Breast epithelium (tissue), 4 donors: Measurements from ENCODE around the gene PTPRN2. TPM values are rescaled to one million over a fixed set of nuclear protein-coding genes. Genes with fewer than 3 reads are reported as not detected.

Source experiments
- DNase-seq, 2 donors: peaks; one replicate each; pipeline ENCODE4 v3.0.0-alpha.2; 2019; ENCODE audit warnings: low spot score in 2 of 2
- H3K27ac ChIP-seq, 2 donors: fragments of 200-600 bp; sonication (generic) in 1 of 2; one replicate each; pipeline ENCODE4 v1.5.1; 2016 to 2019; ENCODE audit warnings: mild to moderate bottlenecking in 1 of 2
- H3K27me3 ChIP-seq, 2 donors: fragments of 200-600 bp; sonication (generic) in 1 of 2; one replicate each; pipeline versions ENCODE4 v1.5.1 to v1.6.0; 2017 to 2019; ENCODE audit warnings: control low read depth in 1 of 2, mild to moderate bottlenecking in 1 of 2
- H3K36me3 ChIP-seq: fragments of 200-600 bp; one replicate; pipeline ENCODE4 v1.5.1; 2019
- H3K4me1 ChIP-seq, 2 donors: fragments of 200-600 bp; sonication (generic); one replicate each; pipeline ENCODE4 v1.5.1; 2016 to 2019; ENCODE audit warnings: control low read depth in 1 of 2
- H3K4me3 ChIP-seq, 3 donors: fragments of 200-600 bp; sonication (generic); 1 replicate in 2 of 3; 2 replicates in 1 of 3; pipeline ENCODE4 v1.5.1; 2016 to 2019; ENCODE audit warnings: mild to moderate bottlenecking in 3 of 3, moderate library complexity in 2 of 3
- H3K9me3 ChIP-seq, 2 donors: fragments of 200-600 bp; sonication (generic) in 1 of 2; one replicate each; pipeline ENCODE4 v1.5.1; 2016 to 2019; ENCODE audit warnings: control low read depth in 1 of 2
- POLR2A ChIP-seq: fragments of 450-650 bp; IDR thresholded peaks from one replicate; pipeline ENCODE4 v1.6.1; 2016; ENCODE audit warnings: antibody characterized with exemption, mild to moderate bottlenecking, moderate library complexity
- POLR2AphosphoS5 ChIP-seq, 3 donors: sonication (generic); formaldehyde crosslinking; IDR thresholded peaks; one replicate each; pipeline ENCODE4 v1.6.1; 2017; ENCODE audit warnings: antibody characterized with exemption in 3 of 3
- intact Hi-C: fragments of 100-400 bp; cut with DNase I; formaldehyde crosslinking; loops from one replicate; pipeline ENCODE4 v1.15.1; 2023; ENCODE audit warnings: low total_unique reads
- total RNA-seq, 3 donors: library from RNA; depleted of rRNA; stranded (reverse); fragments of >200 nt; gene quantifications; one replicate each; pipeline ENCODE4 v1.1.0, GENCODE V29; 2016
- TF ChIP-seq, protein P1 (sequence below), 3 donors: fragments of 450-650 bp; IDR thresholded peaks; one replicate each; pipeline ENCODE4 v1.5.1; 2016 to 2017; ENCODE audit warnings: antibody characterized with exemption in 3 of 3, mild to moderate bottlenecking in 3 of 3, moderate library complexity in 3 of 3

The PTPRN2 gene
- total RNA-seq, 3 donors from 2014 or later: 1.6 to 2.2 (median 2.2) TPM

GRCh38 chr7:157584420-157584819 lies 1003.2 kb downstream of the PTPRN2 start:
- no peak for DNase-seq
- Histone ChIP-seq H3K27ac (no peak overlapping the region), H3K36me3 (no peaks in the 10 kb centered on the region), H3K4me3 (no peak overlapping the region), H3K27me3 (peaks cover 0 to 7% of the 10 kb centered on the region in 2 donors), H3K9me3 (no peaks in the 10 kb centered on the region), H3K4me1 (no peaks in the 10 kb centered on the region)
- TF ChIP-seq, protein P1, sequence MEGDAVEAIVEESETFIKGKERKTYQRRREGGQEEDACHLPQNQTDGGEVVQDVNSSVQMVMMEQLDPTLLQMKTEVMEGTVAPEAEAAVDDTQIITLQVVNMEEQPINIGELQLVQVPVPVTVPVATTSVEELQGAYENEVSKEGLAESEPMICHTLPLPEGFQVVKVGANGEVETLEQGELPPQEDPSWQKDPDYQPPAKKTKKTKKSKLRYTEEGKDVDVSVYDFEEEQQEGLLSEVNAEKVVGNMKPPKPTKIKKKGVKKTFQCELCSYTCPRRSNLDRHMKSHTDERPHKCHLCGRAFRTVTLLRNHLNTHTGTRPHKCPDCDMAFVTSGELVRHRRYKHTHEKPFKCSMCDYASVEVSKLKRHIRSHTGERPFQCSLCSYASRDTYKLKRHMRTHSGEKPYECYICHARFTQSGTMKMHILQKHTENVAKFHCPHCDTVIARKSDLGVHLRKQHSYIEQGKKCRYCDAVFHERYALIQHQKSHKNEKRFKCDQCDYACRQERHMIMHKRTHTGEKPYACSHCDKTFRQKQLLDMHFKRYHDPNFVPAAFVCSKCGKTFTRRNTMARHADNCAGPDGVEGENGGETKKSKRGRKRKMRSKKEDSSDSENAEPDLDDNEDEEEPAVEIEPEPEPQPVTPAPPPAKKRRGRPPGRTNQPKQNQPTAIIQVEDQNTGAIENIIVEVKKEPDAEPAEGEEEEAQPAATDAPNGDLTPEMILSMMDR (IDR thresholded peaks at IDR 0.05): no peak
- no peak for TF ChIP-seq POLR2AphosphoS5 (IDR thresholded peaks at IDR 0.05)
- no peak for TF ChIP-seq POLR2A
- intact Hi-C loops: no loop called here

- Histone ChIP-seq H3K27ac (no peak overlapping the region), H3K9me3 (no peaks in the 10 kb centered on the region), H3K36me3 (no peaks in the 10 kb centered on the region), H3K4me3 (no peak overlapping the region), H3K27me3 (no peaks in the 10 kb centered on the region), H3K4me1 (no peaks in the 10 kb centered on the region)
- intact Hi-C loops: no loop called here
- TF ChIP-seq POLR2A (no peak), POLR2AphosphoS5 (IDR thresholded peaks at IDR 0.05) (no peak)
- TF ChIP-seq, protein P1 (IDR thresholded peaks at IDR 0.05): no peak
- no peak for DNase-seq
Observed at GRCh38 chr7:157581740-157582139, 1005.9 kb downstream of the PTPRN2 start.

DNA sequence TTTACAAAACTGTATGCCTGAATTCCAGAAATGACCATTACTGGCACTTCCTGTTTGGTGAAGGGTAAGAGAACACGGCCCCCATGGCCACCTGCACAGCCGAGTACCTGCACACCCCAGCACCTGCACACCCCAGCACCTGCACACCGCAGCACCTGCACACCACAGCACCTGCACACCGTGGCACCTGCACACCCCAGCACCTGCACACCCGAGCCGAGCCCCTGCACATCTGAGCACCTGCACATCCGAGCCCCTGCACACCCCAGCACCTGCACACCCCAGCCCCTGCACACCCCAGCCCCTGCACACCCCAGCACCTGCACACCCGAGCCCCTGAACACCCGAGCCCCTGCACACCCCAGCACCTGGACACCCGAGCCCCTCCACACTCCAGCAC lies 1007.3 kb downstream of the PTPRN2 start:
- DNase-seq: no peak
- H3K27me3 ChIP-seq: no peaks in the 10 kb centered on the region
- no peaks in the 10 kb centered on the region for H3K4me1 ChIP-seq
- no peak overlapping the region for H3K4me3 ChIP-seq
- no peaks in the 10 kb centered on the region for H3K9me3 ChIP-seq
- H3K36me3 ChIP-seq: no peaks in the 10 kb centered on the region
- intact Hi-C loops: no loop called here
- TF ChIP-seq POLR2AphosphoS5 (IDR thresholded peaks at IDR 0.05): no peak
- no peak overlapping the region for H3K27ac ChIP-seq

- Histone ChIP-seq H3K36me3 (no peaks in the 10 kb centered on the region), H3K27me3 (no peaks in the 10 kb centered on the region), H3K9me3 (no peaks in the 10 kb centered on the region), H3K27ac (no peak overlapping the region), H3K4me1 (no peaks in the 10 kb centered on the region), H3K4me3 (no peak overlapping the region)
- DNase-seq: no peak
- no peak for TF ChIP-seq POLR2A
- no peak for TF ChIP-seq POLR2AphosphoS5 (IDR thresholded peaks at IDR 0.05)
- TF ChIP-seq, protein P1 (IDR thresholded peaks at IDR 0.05): no peak
- intact Hi-C loops: no loop called here
Observed at GRCh38 chr7:157579425-157579824, 1008.2 kb downstream of the PTPRN2 start.

- no peak overlapping the region for H3K27ac ChIP-seq
- H3K27me3 ChIP-seq: no peaks in the 10 kb centered on the region
- no peaks in the 10 kb centered on the region for H3K4me1 ChIP-seq
- no peaks in the 10 kb centered on the region for H3K9me3 ChIP-seq
- no peaks in the 10 kb centered on the region for H3K36me3 ChIP-seq
- TF ChIP-seq, protein P1 (IDR thresholded peaks at IDR 0.05): no peak
- TF ChIP-seq POLR2A: no peak
- TF ChIP-seq POLR2AphosphoS5 (IDR thresholded peaks at IDR 0.05): no peak
- H3K4me3 ChIP-seq: no peak overlapping the region
- intact Hi-C loops: no loop called here
- no peak for DNase-seq
Observed at GRCh38 chr7:157577796-157578339, 1009.8 kb downstream of the PTPRN2 start.

DNA sequence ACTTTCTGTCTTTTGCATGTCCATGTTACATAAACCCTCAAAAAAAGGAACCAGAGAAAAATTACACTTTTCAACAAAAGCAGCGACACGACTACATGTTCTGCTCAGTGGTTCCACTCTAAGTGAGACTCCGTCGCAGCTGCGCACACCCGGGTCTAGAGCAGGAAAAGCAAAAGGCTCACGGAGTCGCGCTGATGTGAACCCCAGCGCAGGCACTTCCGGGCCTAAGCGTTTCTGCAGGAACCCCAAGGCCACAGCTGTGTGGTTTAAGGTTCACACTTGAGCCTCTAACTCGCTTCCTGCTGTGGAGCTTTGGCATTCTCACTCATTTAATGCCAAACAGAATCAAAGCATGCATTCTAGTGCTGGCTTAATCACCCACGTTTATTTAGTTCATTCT lies 1010.6 kb downstream of the PTPRN2 start:
- TF ChIP-seq POLR2AphosphoS5 (IDR thresholded peaks at IDR 0.05): no peak
- TF ChIP-seq POLR2A: no peak
- no peaks in the 10 kb centered on the region for H3K27me3 ChIP-seq
- H3K9me3 ChIP-seq: no peaks in the 10 kb centered on the region
- H3K4me3 ChIP-seq: no peak overlapping the region
- intact Hi-C loops: no loop called here
- H3K4me1 ChIP-seq: no peaks in the 10 kb centered on the region
- no peaks in the 10 kb centered on the region for H3K36me3 ChIP-seq
- DNase-seq: no peak
- no peak overlapping the region for H3K27ac ChIP-seq
